Measurements from ENCODE around the gene RALGPS2.

Gene RALGPS2, protein sequence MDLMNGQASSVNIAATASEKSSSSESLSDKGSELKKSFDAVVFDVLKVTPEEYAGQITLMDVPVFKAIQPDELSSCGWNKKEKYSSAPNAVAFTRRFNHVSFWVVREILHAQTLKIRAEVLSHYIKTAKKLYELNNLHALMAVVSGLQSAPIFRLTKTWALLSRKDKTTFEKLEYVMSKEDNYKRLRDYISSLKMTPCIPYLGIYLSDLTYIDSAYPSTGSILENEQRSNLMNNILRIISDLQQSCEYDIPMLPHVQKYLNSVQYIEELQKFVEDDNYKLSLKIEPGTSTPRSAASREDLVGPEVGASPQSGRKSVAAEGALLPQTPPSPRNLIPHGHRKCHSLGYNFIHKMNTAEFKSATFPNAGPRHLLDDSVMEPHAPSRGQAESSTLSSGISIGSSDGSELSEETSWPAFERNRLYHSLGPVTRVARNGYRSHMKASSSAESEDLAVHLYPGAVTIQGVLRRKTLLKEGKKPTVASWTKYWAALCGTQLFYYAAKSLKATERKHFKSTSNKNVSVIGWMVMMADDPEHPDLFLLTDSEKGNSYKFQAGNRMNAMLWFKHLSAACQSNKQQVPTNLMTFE

DNA sequence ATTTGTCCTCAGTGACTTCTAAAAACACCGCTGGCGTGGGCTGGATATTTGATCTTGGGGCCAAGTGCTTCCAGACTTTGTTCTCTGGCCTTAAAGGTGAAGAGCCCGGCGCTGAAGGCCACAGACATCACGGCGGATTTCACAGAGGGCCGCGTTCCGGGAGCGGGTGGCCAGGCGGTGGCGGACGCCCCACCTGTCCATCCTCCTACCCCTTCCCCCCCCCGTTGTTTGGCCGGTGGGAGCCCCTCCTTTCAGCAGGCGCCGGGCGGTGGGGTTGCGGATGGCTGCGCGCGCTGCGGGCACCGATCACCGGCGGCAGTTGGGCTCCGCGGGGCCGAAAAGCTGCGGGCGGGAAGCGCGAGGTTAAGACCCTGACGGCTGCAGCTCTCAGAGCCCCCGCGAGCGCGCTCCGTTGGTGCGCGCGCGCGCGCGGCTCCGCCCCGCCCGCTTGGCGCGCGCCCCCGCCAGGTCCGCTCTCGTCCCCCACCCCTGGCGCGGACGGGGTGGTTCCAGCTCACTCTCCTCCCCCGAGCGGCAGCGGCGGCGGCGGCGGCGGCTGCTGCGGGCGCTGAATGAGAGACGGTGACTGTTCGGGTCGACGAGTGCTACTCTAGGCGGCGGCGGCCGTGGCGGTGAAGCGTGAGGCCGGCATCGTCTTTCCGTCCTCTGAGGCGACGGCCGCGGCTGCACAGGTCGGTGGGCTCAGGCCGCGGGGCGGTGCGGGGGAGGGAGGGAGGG is at the start of gene RALGPS2:
Gene RALGPS2, plus strand, starts transcription at position 517 of the 738 bp plus-strand sequence. CDS start 51,521 bp downstream, outside the sequence.
- in situ Hi-C loops (cut with MboI; ENCODE audit: low sequenced_read_pairs, unreplicated experiment), result no loop called here
- DNase-seq (ENCODE audit: low spot score), result peak; percentile 66
- TF ChIP-seq, protein P1, sequence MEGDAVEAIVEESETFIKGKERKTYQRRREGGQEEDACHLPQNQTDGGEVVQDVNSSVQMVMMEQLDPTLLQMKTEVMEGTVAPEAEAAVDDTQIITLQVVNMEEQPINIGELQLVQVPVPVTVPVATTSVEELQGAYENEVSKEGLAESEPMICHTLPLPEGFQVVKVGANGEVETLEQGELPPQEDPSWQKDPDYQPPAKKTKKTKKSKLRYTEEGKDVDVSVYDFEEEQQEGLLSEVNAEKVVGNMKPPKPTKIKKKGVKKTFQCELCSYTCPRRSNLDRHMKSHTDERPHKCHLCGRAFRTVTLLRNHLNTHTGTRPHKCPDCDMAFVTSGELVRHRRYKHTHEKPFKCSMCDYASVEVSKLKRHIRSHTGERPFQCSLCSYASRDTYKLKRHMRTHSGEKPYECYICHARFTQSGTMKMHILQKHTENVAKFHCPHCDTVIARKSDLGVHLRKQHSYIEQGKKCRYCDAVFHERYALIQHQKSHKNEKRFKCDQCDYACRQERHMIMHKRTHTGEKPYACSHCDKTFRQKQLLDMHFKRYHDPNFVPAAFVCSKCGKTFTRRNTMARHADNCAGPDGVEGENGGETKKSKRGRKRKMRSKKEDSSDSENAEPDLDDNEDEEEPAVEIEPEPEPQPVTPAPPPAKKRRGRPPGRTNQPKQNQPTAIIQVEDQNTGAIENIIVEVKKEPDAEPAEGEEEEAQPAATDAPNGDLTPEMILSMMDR (IDR thresholded peaks at IDR 0.05; ENCODE audit: borderline replicate concordance, control extremely low read depth, extremely low read depth, insufficient read depth, missing control alignments), result no peak

DNA sequence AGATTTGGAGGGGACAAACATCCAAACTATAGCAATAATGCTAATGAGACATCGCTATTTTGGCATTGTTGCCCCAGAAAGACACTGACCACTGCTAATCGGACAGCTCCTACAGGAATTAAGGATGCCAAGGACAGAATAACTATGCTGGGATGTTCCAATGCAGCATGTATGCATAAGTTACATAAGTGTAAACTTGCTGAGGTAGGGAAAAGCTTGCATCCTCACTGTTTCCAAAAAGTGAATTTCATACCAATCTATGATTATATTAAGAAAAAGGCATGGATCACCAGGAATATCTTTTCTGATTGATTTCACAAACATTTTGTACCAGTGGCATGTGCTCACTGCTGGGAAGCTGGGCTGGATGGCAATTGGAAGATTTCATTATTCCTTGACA is 45.8 kb upstream of the RALGPS2 start:
- in situ Hi-C loops (cut with MboI; ENCODE audit: low sequenced_read_pairs, unreplicated experiment), result no loop called here
- DNase-seq (ENCODE audit: low spot score), result no peak
- TF ChIP-seq, protein P1 (IDR thresholded peaks at IDR 0.05; ENCODE audit: borderline replicate concordance, control extremely low read depth, extremely low read depth, insufficient read depth, missing control alignments), result no peak

DNA sequence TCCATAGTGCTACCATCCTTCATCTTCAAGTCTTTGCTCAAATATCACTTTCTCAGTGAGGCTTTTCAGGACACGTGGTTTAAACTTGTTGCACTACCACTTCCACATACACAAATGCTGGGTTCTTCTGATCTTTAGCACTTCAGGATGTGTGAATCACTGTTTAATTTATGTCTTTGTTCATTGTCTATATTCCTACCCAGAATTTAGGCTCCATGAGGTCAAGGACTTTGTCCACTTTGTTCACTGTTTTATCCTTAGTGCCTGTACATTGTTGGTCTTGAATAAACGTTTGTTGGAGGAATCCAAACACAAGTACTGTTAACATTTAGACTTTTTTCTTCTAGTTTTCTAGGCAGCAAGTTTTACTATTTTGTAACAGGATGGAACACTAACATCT is 42.6 kb upstream of the RALGPS2 start:
- no peak for DNase-seq (ENCODE audit: low spot score)
- in situ Hi-C loops (cut with MboI; ENCODE audit: low sequenced_read_pairs, unreplicated experiment), result no loop called here
- TF ChIP-seq, protein P1 (IDR thresholded peaks at IDR 0.05; ENCODE audit: borderline replicate concordance, control extremely low read depth, extremely low read depth, insufficient read depth, missing control alignments), result no peak

DNA sequence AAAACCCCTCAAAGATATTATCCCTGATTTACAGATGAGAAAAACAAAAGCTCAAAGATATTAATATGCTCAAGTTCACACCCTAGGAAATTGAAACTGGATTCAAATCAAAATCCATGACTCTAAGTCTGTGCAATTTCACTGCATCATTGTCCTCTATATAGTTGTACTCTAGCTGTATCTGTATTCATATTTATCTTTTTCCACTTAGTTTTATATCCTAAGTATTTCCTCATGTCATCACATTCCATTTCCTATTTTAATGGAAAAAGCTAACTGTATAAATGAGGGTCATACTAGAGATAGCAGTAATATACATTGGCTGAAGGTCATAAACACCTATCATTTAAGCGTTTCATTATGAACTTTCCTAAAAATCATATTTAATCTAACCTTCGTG is 42.2 kb upstream of the RALGPS2 start:
- no peak for DNase-seq (ENCODE audit: low spot score)
- in situ Hi-C loops (cut with MboI; ENCODE audit: low sequenced_read_pairs, unreplicated experiment), result no loop called here
- TF ChIP-seq, protein P1 (IDR thresholded peaks at IDR 0.05; ENCODE audit: borderline replicate concordance, control extremely low read depth, extremely low read depth, insufficient read depth, missing control alignments), result no peak

DNA sequence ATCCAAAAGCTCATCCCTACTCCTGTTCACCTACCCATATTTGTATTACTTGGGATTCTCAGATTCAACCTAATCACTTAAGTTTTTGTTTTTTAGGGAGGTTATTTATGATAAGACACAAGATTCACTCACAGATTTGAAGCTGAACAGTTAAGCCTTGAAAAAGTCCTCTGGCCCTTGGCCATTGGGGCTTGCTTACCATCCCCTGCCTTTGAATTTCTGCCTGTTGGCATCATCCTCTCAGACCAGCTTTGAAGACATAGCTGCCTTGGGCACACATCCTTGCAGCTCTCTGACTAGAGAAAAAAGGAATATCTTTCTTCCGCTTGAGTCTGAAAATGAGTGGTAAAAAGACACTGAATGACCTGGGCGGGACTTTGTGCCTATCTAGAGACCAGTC is 41.8 kb upstream of the RALGPS2 start:
- TF ChIP-seq, protein P1 (IDR thresholded peaks at IDR 0.05; ENCODE audit: borderline replicate concordance, control extremely low read depth, extremely low read depth, insufficient read depth, missing control alignments), result no peak
- in situ Hi-C loops (cut with MboI; ENCODE audit: low sequenced_read_pairs, unreplicated experiment), result no loop called here
- DNase-seq (ENCODE audit: low spot score), result no peak

DNA sequence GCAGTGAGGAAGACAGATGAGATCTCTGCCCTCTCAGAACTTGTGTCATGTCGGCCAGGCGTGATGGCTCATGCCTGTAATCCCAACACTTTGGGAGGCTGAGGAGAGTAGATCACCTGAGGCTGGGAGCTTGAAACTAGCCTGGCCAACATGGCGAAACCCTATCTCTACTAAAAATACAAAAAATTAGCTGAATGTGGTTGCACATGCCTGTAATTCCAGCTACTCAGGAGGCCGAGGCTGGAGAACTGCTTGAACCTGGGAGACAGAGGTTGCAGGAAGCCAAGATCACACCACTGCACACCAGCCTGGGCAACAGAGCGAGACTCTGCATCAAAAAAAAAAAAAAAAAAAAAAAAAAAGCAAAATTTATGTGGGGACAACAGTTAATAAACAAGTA is 40.9 kb upstream of the RALGPS2 start:
- in situ Hi-C loops (cut with MboI; ENCODE audit: low sequenced_read_pairs, unreplicated experiment), result no loop called here
- TF ChIP-seq, protein P1 (IDR thresholded peaks at IDR 0.05; ENCODE audit: borderline replicate concordance, control extremely low read depth, extremely low read depth, insufficient read depth, missing control alignments), result no peak
- DNase-seq (ENCODE audit: low spot score), result no peak
